Right atrium auricular region (tissue), 2 donors: Measurements from ENCODE around the gene SUN1. TPM values are rescaled to one million over a fixed set of nuclear protein-coding genes. Genes with fewer than 3 reads are reported as not detected.

Experiments
- DNase-seq: peaks from one replicate; pipeline ENCODE4 v3.0.0-alpha.2; 2019; ENCODE audit warnings: low spot score
- H3K27ac ChIP-seq, 2 donors: fragments of 200-600 bp; sonication (generic); 1 replicate in 1 of 2; 2 replicates in 1 of 2; pipeline ENCODE4 v1.5.1; 2016 to 2019
- H3K27me3 ChIP-seq, 2 donors: fragments of 200-600 bp; sonication (generic); one replicate each; pipeline versions ENCODE4 v1.5.1 to v1.6.0; 2017 to 2019
- H3K36me3 ChIP-seq: fragments of 200-600 bp; sonication (generic); one replicate; pipeline ENCODE4 v1.5.1; 2016
- H3K4me1 ChIP-seq, 2 donors: fragments of 200-600 bp; sonication (generic); one replicate each; pipeline versions ENCODE4 v1.5.1 to v1.6.0; 2017 to 2019
- H3K4me3 ChIP-seq, 2 donors: fragments of 200-600 bp; sonication (generic); 1 replicate in 1 of 2; 2 replicates in 1 of 2; pipeline ENCODE4 v1.5.1; 2017 to 2019; ENCODE audit warnings: mild to moderate bottlenecking in 1 of 2, moderate library complexity in 1 of 2
- H3K9me3 ChIP-seq, 2 donors: fragments of 200-600 bp; sonication (generic); one replicate each; pipeline ENCODE4 v1.5.1; 2019
- CTCF ChIP-seq, 2 donors: fragments of 200-600 bp; sonication (generic); IDR thresholded peaks; one replicate each; pipeline ENCODE4 v1.5.1; 2019; ENCODE audit warnings: antibody characterized with exemption in 2 of 2
- total RNA-seq, 2 donors: library from RNA; depleted of rRNA; stranded (reverse); fragments of >200 nt; gene quantifications; one replicate each; pipeline ENCODE4 v1.1.0, GENCODE V29; 2016

The SUN1 gene
- total RNA-seq, 2 donors from 2014 or later = 84.4 to 97.5 TPM

- DNase-seq = no peak
- H3K27ac ChIP-seq = peak overlapping the region in 1 of 2 donors; percentile 35
- H3K9me3 ChIP-seq = no peaks in the 10 kb centered on the region
- no peaks in the 10 kb centered on the region for H3K27me3 ChIP-seq
- no peak for TF ChIP-seq CTCF (IDR thresholded peaks at IDR 0.05)
- H3K4me1 ChIP-seq = peaks cover 0 to 92% of the 10 kb centered on the region in 2 donors
- H3K36me3 ChIP-seq = no peaks in the 10 kb centered on the region
- no peak overlapping the region for H3K4me3 ChIP-seq
Observed at GRCh38 chr7:828793-829561, 3.3 kb upstream of the SUN1 start.

- TF ChIP-seq CTCF (IDR thresholded peaks at IDR 0.05) = no peak
- no peaks in the 10 kb centered on the region for H3K27me3 ChIP-seq
- H3K4me1 ChIP-seq = peaks cover 0 to 93% of the 10 kb centered on the region in 2 donors
- peak overlapping the region; percentile 88 to 98 for H3K27ac ChIP-seq
- H3K36me3 ChIP-seq = no peaks in the 10 kb centered on the region
- H3K4me3 ChIP-seq = no peak overlapping the region
- H3K9me3 ChIP-seq = no peaks in the 10 kb centered on the region
- DNase-seq = no peak
Observed at GRCh38 chr7:830069-830468, 2.2 kb upstream of the SUN1 start.

- Histone ChIP-seq H3K9me3 (no peaks in the 10 kb centered on the region), H3K27me3 (no peaks in the 10 kb centered on the region), H3K27ac (peak overlapping the region; percentile 88 to 98), H3K4me3 (peak overlapping the region in 1 of 2 donors; percentile 25), H3K36me3 (no peaks in the 10 kb centered on the region), H3K4me1 (peaks cover 0 to 90% of the 10 kb centered on the region in 2 donors)
- TF ChIP-seq CTCF (IDR thresholded peaks at IDR 0.05) = no peak
- DNase-seq = no peak
Observed at GRCh38 chr7:831596-832166, 595 bp upstream of the SUN1 start.

GRCh38 chr7:832968-833424 lies 720 bp downstream of the SUN1 start:
- Histone ChIP-seq H3K27me3 (no peaks in the 10 kb centered on the region), H3K4me3 (no peak overlapping the region), H3K9me3 (no peaks in the 10 kb centered on the region), H3K27ac (peak overlapping the region; percentile 88 to 98), H3K36me3 (no peaks in the 10 kb centered on the region), H3K4me1 (peaks cover 0 to 90% of the 10 kb centered on the region in 2 donors)
- TF ChIP-seq CTCF (IDR thresholded peaks at IDR 0.05) = no peak
- no peak for DNase-seq

GRCh38 chr7:833601-834258 lies 1.5 kb downstream of the SUN1 start:
- no peak for DNase-seq
- peak overlapping the region; percentile 88 to 98 for H3K27ac ChIP-seq
- no peak for TF ChIP-seq CTCF (IDR thresholded peaks at IDR 0.05)
- H3K4me3 ChIP-seq = no peak overlapping the region
- H3K36me3 ChIP-seq = no peaks in the 10 kb centered on the region
- H3K4me1 ChIP-seq = peaks cover 0 to 94% of the 10 kb centered on the region in 2 donors
- no peaks in the 10 kb centered on the region for H3K9me3 ChIP-seq
- H3K27me3 ChIP-seq = no peaks in the 10 kb centered on the region
